H1 (cell line): Measurements from ENCODE around the gene LTBP1. TPM values are rescaled to one million over a fixed set of nuclear protein-coding genes. Genes with fewer than 3 reads are reported as not detected.

Source experiments
- SIRT6 ChIP-seq: IDR thresholded peaks from one replicate; pipeline ENCODE4 v1.7.1; 2012; ENCODE audit warnings: low read length, inconsistent platforms
- polyA plus RNA-seq, 7 experiments: library from polyadenylated mRNA; depleted of rRNA in 3 of 7; stranded (reverse) in 5 of 7; unstranded in 2 of 7; fragments of >200 nt in 5 of 7; fragments of 200-250 nt in 2 of 7; gene quantifications; 1 replicate in 5 of 7; 2 replicates in 1 of 7; 4 replicates in 1 of 7; pipeline versions ENCODE4 v1.2.1 to v1.2.3, GENCODE V29; 2011 to 2013; ENCODE audit warnings: missing spikeins in 2 of 7, mixed read lengths in 2 of 7
- total RNA-seq: library from RNA; stranded (reverse); fragmentation: NEBNext Ultra II Directional; extraction: Animal tissue kit (Norgen Biotek cat#: 25700); gene quantifications from 2 replicates; pipeline ENCODE4 v1.2.1, GENCODE V29; 2021
- TF ChIP-seq, protein P1 (sequence below): IDR thresholded peaks from 2 replicates; pipeline ENCODE4 v1.6.1; 2012; ENCODE audit warnings: inconsistent platforms

Gene LTBP1
- total and polyA plus RNA-seq, 2 of the 8 experiments (the other 6 are each of a cell fraction or from before 2014, with no cell fraction given) = 15.4 to 24.7 TPM

DNA sequence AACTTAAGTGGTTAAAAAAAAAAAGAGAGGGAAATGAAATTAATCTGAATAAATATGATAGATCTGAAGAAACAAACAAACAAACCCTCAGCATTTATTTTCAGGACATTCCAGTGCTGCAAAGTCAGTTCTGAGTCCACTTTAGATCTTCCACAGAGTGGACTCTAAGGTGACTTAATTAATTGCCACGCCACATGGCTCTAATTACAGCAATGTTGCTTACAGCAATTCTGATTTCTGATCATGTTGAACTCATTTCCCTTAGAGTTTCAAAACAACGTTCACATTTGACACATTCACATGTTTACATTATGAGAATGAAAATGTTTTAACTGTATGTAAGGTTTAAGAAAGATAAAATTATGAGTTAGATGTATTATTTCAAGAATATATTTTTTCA lies 491.1 kb downstream of the LTBP1 start (continued):
- TF ChIP-seq, protein P1, sequence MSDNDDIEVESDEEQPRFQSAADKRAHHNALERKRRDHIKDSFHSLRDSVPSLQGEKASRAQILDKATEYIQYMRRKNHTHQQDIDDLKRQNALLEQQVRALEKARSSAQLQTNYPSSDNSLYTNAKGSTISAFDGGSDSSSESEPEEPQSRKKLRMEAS = no peak
- TF ChIP-seq SIRT6 = no peak
